Endometrial microvascular endothelial cells (primary cell): ENCODE measurements around the gene BIRC5. TPM values are rescaled to one million over a fixed set of nuclear protein-coding genes. Genes with fewer than 3 reads are reported as not detected.

Experiments
- in situ Hi-C: cut with HindIII; loops from 2 replicates; pipeline ENCODE4 v1.10.0; 2017; ENCODE audit warnings: low sequenced_read_pairs, low pct_unique_long_range_greater_than_20kb; ENCODE audit errors: inconsistent ontology term
- total RNA-seq: library from RNA; depleted of rRNA; stranded (reverse); fragments of >200 nt; gene quantifications from one replicate; pipeline ENCODE4 v1.2.3, GENCODE V29; 2015; ENCODE audit errors: inconsistent ontology term

Gene BIRC5
- total RNA-seq, 1 donor from 2014 or later = 92.2 TPM

GRCh38 chr17:78180508-78180907 lies 33.5 kb upstream of the BIRC5 start:
- in situ Hi-C loops = no loop called here

- in situ Hi-C loops = no loop called here
Measured at GRCh38 chr17:78182504-78182903, 31.5 kb upstream of the BIRC5 start.

- in situ Hi-C loops = no loop called here
Measured at GRCh38 chr17:78183916-78184315, 30.1 kb upstream of the BIRC5 start.

GRCh38 chr17:78184351-78184750 lies 29.7 kb upstream of the BIRC5 start:
- in situ Hi-C loops = no loop called here

- in situ Hi-C loops = no loop called here
Measured at GRCh38 chr17:78184868-78185267, 29.2 kb upstream of the BIRC5 start.

GRCh38 chr17:78185981-78186691 lies 27.9 kb upstream of the BIRC5 start:
- in situ Hi-C loops = no loop called here

- in situ Hi-C loops = no loop called here
Measured at GRCh38 chr17:78186692-78187595, 27.1 kb upstream of the BIRC5 start, which contains the start of the genes AFMID and TK1. TSS of gene AFMID (plus strand) at chr17:78187362. CDS start at chr17:78187371, 9 bp downstream. TSS of gene TK1 (minus strand) at chr17:78187052. CDS start at chr17:78186994, 58 bp downstream.

GRCh38 chr17:78196716-78197115 lies 17.3 kb upstream of the BIRC5 start:
- in situ Hi-C loops = no loop called here

- in situ Hi-C loops = no loop called here
Measured at GRCh38 chr17:78197147-78197832, 16.8 kb upstream of the BIRC5 start.

- in situ Hi-C loops = no loop called here
Measured at GRCh38 chr17:78200451-78200850, 13.6 kb upstream of the BIRC5 start.

- in situ Hi-C loops = no loop called here
Measured at GRCh38 chr17:78202666-78203065, 11.4 kb upstream of the BIRC5 start.

GRCh38 chr17:78204387-78205123 lies 9.5 kb upstream of the BIRC5 start:
- in situ Hi-C loops = no loop called here

- in situ Hi-C loops = no loop called here
Measured at GRCh38 chr17:78205124-78205775, 8.8 kb upstream of the BIRC5 start.

- in situ Hi-C loops = no loop called here
Measured at GRCh38 chr17:78206298-78206697, 7.8 kb upstream of the BIRC5 start.

- in situ Hi-C loops = no loop called here
Measured at GRCh38 chr17:78208486-78208885, 5.6 kb upstream of the BIRC5 start.

GRCh38 chr17:78210111-78210510 lies 3.9 kb upstream of the BIRC5 start:
- in situ Hi-C loops = no loop called here

- in situ Hi-C loops = no loop called here
Measured at GRCh38 chr17:78211032-78211431, 3.0 kb upstream of the BIRC5 start.

GRCh38 chr17:78214706-78215061 lies 631 bp downstream of the BIRC5 start:
- in situ Hi-C loops = no loop called here
